PFSK-1 (cell line): ENCODE results near the gene TP53AIP1.

Experiments used
- FOXP2 ChIP-seq: optimal IDR thresholded peaks from 2 replicates; pipeline ENCODE3; 2011; ENCODE audit warnings: borderline replicate concordance, control low read depth, inconsistent platforms; ENCODE audit not compliant: insufficient read depth; ENCODE audit errors: extremely low read length, extremely low read depth
- POLR2AphosphoS5 ChIP-seq: IDR thresholded peaks from 2 replicates; pipeline ENCODE4 v1.6.1; 2012; ENCODE audit warnings: low read depth, mild to moderate bottlenecking, control low read depth, low read length, moderate library complexity
- SIN3A ChIP-seq: IDR thresholded peaks from 2 replicates; pipeline ENCODE4 v1.6.1; 2012; ENCODE audit warnings: mild to moderate bottlenecking, low read length, moderate library complexity, borderline replicate concordance; ENCODE audit not compliant: insufficient read depth
- TAF1 ChIP-seq: IDR thresholded peaks from 2 replicates; pipeline ENCODE4 v1.6.1; 2012; ENCODE audit warnings: low read length, control low read depth, borderline replicate concordance; ENCODE audit not compliant: insufficient read depth
- TF ChIP-seq, protein P1 (sequence below), 2 experiments: IDR thresholded peaks; 2 replicates each; pipeline versions ENCODE4 v1.6.1 to v1.8.0; 2011 to 2012; ENCODE audit warnings: low read depth in 2 of 2, low read length in 2 of 2, control low read depth in 1 of 2, inconsistent platforms in 1 of 2, mild to moderate bottlenecking in 1 of 2, moderate library complexity in 1 of 2; ENCODE audit not compliant: insufficient read depth in 1 of 2

Gene TP53AIP1

DNA sequence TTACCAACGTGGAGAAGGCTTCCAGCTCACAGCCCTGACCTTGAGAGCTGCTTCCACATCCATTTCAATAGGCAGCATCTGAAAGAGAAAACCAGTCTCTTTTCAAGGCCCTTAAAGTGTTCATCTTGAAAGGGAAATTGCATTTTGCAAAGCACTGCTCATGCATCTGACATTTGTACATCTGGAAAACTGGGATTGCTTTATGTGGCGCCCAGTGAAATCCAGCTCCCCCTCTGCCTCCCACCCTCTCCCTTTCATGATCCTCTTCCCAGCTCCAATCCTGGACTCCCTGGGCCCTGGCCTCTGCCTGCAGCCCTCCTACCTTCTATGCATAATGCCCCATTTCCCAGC lies 17.4 kb downstream of the TP53AIP1 start:
- TF ChIP-seq TAF1 (no peak), SIN3A (no peak), POLR2AphosphoS5 (no peak), FOXP2 (no peak)
- TF ChIP-seq, protein P1, sequence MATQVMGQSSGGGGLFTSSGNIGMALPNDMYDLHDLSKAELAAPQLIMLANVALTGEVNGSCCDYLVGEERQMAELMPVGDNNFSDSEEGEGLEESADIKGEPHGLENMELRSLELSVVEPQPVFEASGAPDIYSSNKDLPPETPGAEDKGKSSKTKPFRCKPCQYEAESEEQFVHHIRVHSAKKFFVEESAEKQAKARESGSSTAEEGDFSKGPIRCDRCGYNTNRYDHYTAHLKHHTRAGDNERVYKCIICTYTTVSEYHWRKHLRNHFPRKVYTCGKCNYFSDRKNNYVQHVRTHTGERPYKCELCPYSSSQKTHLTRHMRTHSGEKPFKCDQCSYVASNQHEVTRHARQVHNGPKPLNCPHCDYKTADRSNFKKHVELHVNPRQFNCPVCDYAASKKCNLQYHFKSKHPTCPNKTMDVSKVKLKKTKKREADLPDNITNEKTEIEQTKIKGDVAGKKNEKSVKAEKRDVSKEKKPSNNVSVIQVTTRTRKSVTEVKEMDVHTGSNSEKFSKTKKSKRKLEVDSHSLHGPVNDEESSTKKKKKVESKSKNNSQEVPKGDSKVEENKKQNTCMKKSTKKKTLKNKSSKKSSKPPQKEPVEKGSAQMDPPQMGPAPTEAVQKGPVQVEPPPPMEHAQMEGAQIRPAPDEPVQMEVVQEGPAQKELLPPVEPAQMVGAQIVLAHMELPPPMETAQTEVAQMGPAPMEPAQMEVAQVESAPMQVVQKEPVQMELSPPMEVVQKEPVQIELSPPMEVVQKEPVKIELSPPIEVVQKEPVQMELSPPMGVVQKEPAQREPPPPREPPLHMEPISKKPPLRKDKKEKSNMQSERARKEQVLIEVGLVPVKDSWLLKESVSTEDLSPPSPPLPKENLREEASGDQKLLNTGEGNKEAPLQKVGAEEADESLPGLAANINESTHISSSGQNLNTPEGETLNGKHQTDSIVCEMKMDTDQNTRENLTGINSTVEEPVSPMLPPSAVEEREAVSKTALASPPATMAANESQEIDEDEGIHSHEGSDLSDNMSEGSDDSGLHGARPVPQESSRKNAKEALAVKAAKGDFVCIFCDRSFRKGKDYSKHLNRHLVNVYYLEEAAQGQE (IDR thresholded peaks at IDR 0.05; ENCODE audit: insufficient read depth in 1 of 2, low read depth in 2 of 2, low read length in 2 of 2): no peak

DNA sequence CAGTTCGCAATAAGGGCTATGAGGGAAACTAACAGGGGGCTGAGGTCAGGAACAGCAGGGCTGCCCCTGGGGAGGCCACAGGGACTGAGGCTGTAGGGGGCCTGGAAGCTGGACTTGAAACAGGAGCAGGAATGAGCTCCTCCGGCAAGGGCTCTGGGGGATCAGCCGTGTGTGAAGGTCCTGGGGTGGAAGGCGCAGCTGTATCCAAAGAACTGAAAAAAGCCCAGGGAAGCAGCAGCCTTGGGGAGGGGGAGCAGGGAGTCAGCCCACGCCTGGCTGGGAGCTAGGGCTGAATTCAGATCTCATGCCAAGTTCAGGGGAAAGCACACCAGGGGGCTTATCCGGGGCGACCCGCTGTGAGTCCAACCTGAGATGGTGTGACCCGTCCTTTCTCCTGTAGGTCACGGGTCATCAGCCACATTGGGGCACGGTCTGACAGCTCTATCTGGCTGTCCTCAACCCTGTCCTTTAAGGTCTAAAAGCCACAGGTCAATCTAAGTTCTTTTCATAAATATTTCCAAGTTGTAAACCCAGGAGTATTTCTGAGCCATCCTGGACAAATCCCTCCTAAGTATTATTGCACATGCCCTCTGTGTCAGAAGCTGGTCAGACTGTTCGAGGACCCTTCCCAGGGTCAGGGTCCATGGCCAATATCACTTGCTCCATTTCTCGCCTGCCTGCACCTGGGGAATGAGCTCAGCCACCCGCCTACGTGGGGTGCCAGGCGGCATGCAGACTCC lies 18.0 kb downstream of the TP53AIP1 start:
- TF ChIP-seq SIN3A: no peak
- TF ChIP-seq, protein P1 (IDR thresholded peaks at IDR 0.05; ENCODE audit: insufficient read depth in 1 of 2, low read depth in 2 of 2, low read length in 2 of 2): no peak
- TF ChIP-seq FOXP2: no peak
- no peak for TF ChIP-seq POLR2AphosphoS5
- no peak for TF ChIP-seq TAF1

DNA sequence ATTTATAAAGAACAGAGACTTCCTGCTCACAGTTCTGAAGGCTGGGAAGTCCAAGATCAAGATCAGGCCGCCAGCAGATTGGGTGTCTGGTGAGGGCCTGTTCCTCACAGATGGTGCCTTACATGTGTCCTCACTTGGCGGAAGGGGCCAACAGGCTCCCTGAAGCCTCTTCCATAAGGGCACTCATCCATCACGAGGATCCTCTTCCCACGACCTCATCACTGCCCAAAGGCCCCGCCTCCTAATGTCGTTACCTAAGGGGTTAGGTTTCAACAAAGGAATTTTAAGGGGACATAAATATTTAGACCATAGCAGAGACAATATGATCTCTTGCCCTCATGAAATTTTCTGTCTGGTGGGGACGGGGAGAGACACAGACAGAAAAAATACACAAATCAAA lies 18.6 kb downstream of the TP53AIP1 start:
- TF ChIP-seq SIN3A: no peak
- no peak for TF ChIP-seq POLR2AphosphoS5
- TF ChIP-seq, protein P1 (IDR thresholded peaks at IDR 0.05; ENCODE audit: insufficient read depth in 1 of 2, low read depth in 2 of 2, low read length in 2 of 2): no peak
- no peak for TF ChIP-seq TAF1
- TF ChIP-seq FOXP2: no peak

DNA sequence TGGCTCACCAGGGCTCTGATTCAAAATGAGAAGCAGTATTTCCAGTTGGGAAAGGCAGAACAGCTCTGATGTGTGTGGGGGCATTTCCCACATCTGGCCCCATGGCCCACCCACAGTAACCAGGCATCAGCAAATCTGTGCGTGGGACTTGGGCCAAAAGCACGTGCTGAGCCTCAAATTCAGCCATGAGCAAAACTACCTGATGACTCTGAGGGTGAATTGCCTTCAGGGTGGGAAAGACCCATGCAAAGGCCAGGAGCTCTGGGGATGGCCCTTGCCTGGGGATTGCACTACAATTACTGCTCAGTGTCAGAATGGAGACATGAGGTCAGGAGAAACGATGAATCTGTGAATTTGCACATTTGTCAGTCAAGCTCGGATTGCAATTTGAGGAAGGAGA lies 20.9 kb downstream of the TP53AIP1 start:
- TF ChIP-seq, protein P1 (IDR thresholded peaks at IDR 0.05; ENCODE audit: insufficient read depth in 1 of 2, low read depth in 2 of 2, low read length in 2 of 2): no peak
- TF ChIP-seq TAF1: no peak
- no peak for TF ChIP-seq POLR2AphosphoS5
- TF ChIP-seq SIN3A: no peak
- TF ChIP-seq FOXP2: no peak

DNA sequence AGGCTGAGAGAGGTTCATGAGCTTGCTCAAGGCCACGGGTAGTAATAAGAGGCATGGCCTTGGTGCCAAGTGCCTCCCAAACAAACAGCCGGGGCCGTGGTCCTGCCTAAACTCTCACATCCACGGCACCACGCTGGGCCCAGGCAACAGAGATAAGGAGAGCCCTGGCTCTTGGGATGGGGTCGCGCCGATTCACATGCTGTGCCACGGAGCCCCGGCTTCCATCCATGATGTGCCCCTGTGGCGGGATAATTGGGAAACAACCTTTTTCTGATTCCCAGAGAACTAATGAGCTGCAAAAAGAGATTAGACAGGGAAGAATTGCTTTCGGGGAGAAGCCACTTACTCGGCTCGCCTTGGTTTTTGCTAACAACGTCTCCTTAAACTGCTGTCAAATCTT lies 22.0 kb downstream of the TP53AIP1 start:
- TF ChIP-seq POLR2AphosphoS5 (no peak), SIN3A (no peak), FOXP2 (no peak)
- TF ChIP-seq, protein P1 (IDR thresholded peaks at IDR 0.05; ENCODE audit: insufficient read depth in 1 of 2, low read depth in 2 of 2, low read length in 2 of 2): no peak
